IPS-20b (cell line): ENCODE data around the gene TFIP11.

Source experiments
- H3K27ac ChIP-seq: one replicate; pipeline ENCODE4 v1.5.1; 2013; ENCODE audit warnings: low read length
- H3K27me3 ChIP-seq: 2 replicates; pipeline ENCODE4 v1.6.1; 2013; ENCODE audit warnings: mild to moderate bottlenecking, low read length, inconsistent platforms; ENCODE audit not compliant: insufficient read depth
- H3K36me3 ChIP-seq: 2 replicates; pipeline ENCODE4 v1.6.1; 2013; ENCODE audit warnings: low read depth, mild to moderate bottlenecking, inconsistent platforms, low read length, moderate library complexity; ENCODE audit not compliant: insufficient read depth
- H3K4me1 ChIP-seq: 2 replicates; pipeline ENCODE4 v1.6.1; 2013; ENCODE audit warnings: mild to moderate bottlenecking, control low read depth, inconsistent platforms, low read length, moderate library complexity; ENCODE audit not compliant: insufficient read depth
- H3K4me3 ChIP-seq: 2 replicates; pipeline ENCODE4 v1.5.1; 2013; ENCODE audit warnings: mild to moderate bottlenecking, low read length, inconsistent platforms
- H3K9ac ChIP-seq: 2 replicates; pipeline ENCODE4 v1.6.1; 2013; ENCODE audit warnings: low read depth, mild to moderate bottlenecking, inconsistent platforms, low read length, moderate library complexity
- H3K9me3 ChIP-seq: 2 replicates; pipeline ENCODE4 v1.6.1; 2013; ENCODE audit warnings: mild to moderate bottlenecking, low read depth, low read length, inconsistent platforms; ENCODE audit not compliant: insufficient read depth

The TFIP11 gene

DNA sequence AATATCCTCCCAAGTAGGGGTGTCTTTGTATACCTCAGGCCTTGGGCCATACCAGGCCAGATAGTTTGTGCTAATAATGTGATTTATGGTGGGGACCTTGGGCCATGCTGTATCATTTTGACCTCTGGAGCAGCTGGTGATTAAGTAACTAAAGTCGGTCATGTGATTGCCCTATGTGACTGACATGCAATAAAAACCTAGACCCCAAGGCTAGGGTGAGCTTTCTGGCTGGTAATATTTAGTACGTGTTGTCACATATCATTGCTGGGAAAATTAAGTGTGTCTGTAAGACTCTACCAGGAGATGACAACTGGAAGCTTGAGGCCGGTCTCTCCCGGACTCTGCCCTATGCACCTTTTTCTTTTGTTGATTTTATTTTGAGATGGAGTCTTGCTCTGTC lies 12.6 kb upstream of the TFIP11 start:
- Histone ChIP-seq H3K27me3 (no peaks in the 10 kb centered on the region), H3K27ac (no peak overlapping the region), H3K9me3 (no peaks in the 10 kb centered on the region), H3K36me3 (peaks cover 60% of the 10 kb centered on the region), H3K9ac (no peak overlapping the region), H3K4me1 (no peaks in the 10 kb centered on the region), H3K4me3 (no peak overlapping the region)

DNA sequence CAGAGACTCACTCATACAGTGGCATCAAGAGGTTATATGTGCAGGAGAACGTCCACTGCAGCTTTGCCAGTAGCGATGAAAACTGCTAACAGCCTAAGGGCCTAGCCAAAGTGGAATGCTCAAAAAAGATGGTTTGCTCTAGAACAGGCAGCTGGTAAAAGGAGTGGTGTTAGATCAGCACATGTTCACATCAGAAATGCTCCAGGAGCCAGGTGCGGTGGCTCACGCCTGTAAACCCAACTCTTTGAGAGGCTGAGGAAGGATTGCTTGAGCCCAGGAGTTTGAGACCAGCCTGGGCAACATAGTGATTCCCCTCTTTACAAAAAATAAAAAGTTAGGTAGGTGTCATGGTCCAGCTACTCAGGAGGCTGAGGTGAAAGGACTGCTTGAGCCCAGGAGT lies 10.3 kb upstream of the TFIP11 start:
- Histone ChIP-seq H3K9me3 (no peaks in the 10 kb centered on the region), H3K4me3 (no peak overlapping the region), H3K27ac (no peak overlapping the region), H3K27me3 (no peaks in the 10 kb centered on the region), H3K9ac (no peak overlapping the region), H3K4me1 (no peaks in the 10 kb centered on the region), H3K36me3 (peaks cover 39% of the 10 kb centered on the region)

- no peaks in the 10 kb centered on the region for H3K9me3 ChIP-seq
- no peak overlapping the region for H3K4me3 ChIP-seq
- no peak overlapping the region for H3K27ac ChIP-seq
- no peak overlapping the region for H3K9ac ChIP-seq
- H3K27me3 ChIP-seq = no peaks in the 10 kb centered on the region
- H3K36me3 ChIP-seq = peaks cover 33% of the 10 kb centered on the region
- H3K4me1 ChIP-seq = no peaks in the 10 kb centered on the region
These were observed 9.7 kb upstream of the TFIP11 start for GRCh38 chr22:26522012-26522411.

DNA sequence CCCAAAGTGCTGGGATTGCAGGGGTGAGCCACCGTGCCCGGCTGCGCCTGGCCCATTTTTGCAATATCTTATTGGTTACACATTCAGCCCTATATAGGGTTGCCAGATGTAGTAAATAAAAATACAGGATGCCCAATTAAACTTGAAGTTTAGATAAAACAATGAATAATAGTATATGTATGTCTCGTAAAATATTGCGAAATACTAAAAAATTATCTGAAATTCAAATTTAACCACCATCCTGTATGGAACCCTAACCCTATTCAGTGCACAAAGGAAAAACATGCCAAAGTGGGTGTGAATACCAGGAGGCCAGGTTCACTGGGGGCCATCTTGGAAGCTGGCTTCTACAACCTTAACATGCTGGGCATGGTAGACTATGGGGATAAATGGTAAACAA lies 5.2 kb upstream of the TFIP11 start:
- Histone ChIP-seq H3K36me3 (no peaks in the 10 kb centered on the region), H3K9me3 (no peaks in the 10 kb centered on the region), H3K4me1 (peaks cover 6% of the 10 kb centered on the region; the same call in 1 of the 2 replicates), H3K4me3 (no peak overlapping the region), H3K27ac (no peak overlapping the region), H3K27me3 (no peaks in the 10 kb centered on the region), H3K9ac (no peak overlapping the region)

- Histone ChIP-seq H3K4me1 (peaks cover 7% of the 10 kb centered on the region), H3K9me3 (no peaks in the 10 kb centered on the region), H3K27me3 (no peaks in the 10 kb centered on the region), H3K4me3 (no peak overlapping the region), H3K36me3 (no peaks in the 10 kb centered on the region), H3K27ac (no peak overlapping the region), H3K9ac (no peak overlapping the region)
These were observed 4.2 kb upstream of the TFIP11 start for GRCh38 chr22:26516503-26516902.

GRCh38 chr22:26515931-26516330 lies 3.7 kb upstream of the TFIP11 start:
- Histone ChIP-seq H3K9me3 (no peaks in the 10 kb centered on the region), H3K27ac (no peak overlapping the region), H3K36me3 (no peaks in the 10 kb centered on the region), H3K9ac (no peak overlapping the region), H3K4me3 (no peak overlapping the region), H3K4me1 (peaks cover 11% of the 10 kb centered on the region), H3K27me3 (no peaks in the 10 kb centered on the region)

DNA sequence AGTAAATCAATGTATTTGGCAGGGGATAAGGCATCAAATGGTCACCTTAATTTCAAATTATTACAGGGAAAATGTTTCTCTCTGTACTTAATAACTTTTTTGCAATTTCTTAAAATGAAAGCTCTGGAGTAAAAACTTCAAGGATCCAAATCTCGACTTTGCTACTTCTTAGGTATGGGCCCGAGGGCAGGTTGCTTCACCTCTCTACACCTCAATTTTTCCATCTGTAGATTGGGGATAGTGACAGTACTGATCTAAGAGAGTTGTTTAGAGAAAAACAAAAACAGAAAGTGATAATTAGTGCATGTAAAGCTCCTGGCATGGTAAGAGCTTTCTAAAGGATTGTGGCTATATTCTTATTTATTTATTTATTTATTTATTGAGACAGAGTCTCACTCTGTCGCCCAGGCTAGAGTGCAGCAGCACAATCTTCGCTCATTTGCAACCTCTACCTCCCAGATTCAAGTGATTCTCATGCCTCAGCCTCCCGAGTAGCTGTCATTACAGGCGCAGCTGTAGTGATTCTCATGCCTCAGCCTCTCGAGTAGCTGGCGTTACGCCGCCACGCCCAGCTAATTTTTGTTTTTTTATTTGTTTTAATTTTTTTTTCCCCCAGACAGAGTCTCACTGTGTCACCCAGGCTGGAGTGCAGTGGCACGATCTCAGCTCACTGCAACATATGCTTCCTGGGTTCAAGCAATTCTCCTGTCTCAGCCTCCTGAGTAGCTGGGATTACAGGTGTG lies 2.3 kb upstream of the TFIP11 start:
- H3K27ac ChIP-seq = no peak overlapping the region
- no peak overlapping the region for H3K4me3 ChIP-seq
- peaks cover 11% of the 10 kb centered on the region for H3K36me3 ChIP-seq
- no peaks in the 10 kb centered on the region for H3K27me3 ChIP-seq
- no peak overlapping the region for H3K9ac ChIP-seq
- peaks cover 11% of the 10 kb centered on the region for H3K4me1 ChIP-seq
- H3K9me3 ChIP-seq = no peaks in the 10 kb centered on the region

DNA sequence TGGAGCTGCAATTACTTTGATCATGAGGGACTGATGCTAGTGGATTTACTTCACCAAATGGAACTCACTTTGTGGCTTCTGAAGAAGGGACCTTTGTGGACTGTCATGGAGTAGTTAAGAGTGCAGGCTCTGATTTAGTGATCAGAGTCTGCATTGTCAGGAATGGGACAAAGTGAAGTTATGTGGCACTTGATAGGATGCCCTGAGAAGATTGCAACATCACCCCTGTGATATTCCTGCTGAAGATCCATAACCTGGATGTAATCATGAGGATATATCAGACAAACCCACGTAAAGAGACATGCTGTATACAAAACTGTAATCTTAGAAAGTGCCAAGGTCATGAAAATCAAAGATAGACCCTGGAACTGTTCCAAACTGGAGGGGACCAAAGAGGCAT lies 1.6 kb upstream of the TFIP11 start:
- no peaks in the 10 kb centered on the region for H3K27me3 ChIP-seq
- peak overlapping the region; percentile 97; the same call in 1 of the 2 replicates for H3K9ac ChIP-seq
- H3K4me1 ChIP-seq = peaks cover 11% of the 10 kb centered on the region
- H3K36me3 ChIP-seq = peaks cover 19% of the 10 kb centered on the region
- no peak overlapping the region for H3K27ac ChIP-seq
- no peaks in the 10 kb centered on the region for H3K9me3 ChIP-seq
- peak overlapping the region; percentile 98; the same call in 1 of the 2 replicates for H3K4me3 ChIP-seq

DNA sequence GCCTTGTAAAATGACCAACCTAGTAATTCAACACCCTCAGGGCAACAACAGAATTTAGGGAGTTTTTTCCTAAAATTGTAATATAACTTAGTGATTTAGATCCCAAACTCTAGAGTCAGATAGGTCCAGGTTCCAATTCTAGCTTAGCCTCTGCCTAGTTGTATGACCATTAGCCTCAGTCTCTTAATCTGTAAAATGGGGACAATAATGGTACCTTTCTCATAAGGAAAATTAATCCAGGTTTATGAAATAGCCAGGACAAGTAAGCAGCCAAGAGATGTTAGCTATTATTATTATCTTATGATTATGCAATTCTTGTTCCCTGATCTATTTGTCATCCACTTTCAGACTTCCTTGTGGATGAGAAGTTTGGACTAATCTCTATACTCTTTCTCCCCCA lies 4.1 kb downstream of the TFIP11 start:
- Histone ChIP-seq H3K9me3 (no peaks in the 10 kb centered on the region), H3K27ac (no peak overlapping the region), H3K9ac (no peak overlapping the region), H3K27me3 (no peaks in the 10 kb centered on the region), H3K4me3 (no peak overlapping the region), H3K4me1 (peaks cover 11% of the 10 kb centered on the region), H3K36me3 (peaks cover 75% of the 10 kb centered on the region)

GRCh38 chr22:26503758-26504157 lies 8.5 kb downstream of the TFIP11 start:
- Histone ChIP-seq H3K4me3 (no peak overlapping the region), H3K9me3 (no peaks in the 10 kb centered on the region), H3K27ac (no peak overlapping the region), H3K27me3 (no peaks in the 10 kb centered on the region), H3K36me3 (peaks cover 95% of the 10 kb centered on the region), H3K4me1 (peaks cover 3% of the 10 kb centered on the region; the same call in 1 of the 2 replicates), H3K9ac (no peak overlapping the region; the same call in 1 of the 2 replicates)

DNA sequence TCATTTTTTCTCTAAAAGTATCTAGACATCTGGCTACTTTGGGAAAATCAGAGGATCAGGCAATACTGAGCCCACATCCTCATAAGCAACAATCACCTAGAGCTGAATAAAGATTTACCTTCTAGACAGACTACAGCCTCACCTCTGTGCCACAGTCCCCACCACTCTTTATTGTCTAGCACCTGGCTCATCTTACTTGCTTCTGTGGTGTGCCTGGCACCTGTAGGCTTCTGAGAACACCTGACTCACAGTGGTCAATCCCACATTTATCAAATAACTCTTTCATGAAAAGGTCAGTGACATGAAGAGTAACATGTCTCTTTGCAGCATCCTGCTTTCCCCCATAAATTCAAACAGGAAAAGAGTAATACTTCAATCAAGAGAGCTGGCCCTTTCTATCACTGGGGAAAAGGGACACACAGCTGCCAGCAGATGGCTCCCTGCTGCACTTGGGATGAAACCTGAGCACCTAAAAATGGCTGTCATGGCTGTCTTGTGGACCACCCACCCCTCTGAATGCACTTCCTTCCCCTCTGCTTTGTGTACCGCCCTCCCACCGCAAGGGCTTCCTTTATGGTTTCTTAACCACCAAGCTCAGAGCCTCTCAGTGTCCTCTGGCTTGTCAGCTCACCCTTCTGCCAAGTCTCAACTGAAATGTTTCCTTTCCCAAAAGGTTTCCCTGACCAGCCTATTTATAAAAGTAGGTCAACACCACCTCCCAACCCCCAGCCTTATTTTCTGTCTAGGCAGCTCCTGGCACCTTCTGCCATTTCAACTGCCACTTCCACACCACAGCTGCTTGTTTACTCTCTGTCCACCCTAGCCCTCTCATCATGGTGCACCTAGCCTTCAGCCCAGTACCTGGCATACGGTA lies 9.3 kb downstream of the TFIP11 start:
- Histone ChIP-seq H3K4me3 (no peak overlapping the region), H3K4me1 (peaks cover 3% of the 10 kb centered on the region; the same call in 1 of the 2 replicates), H3K36me3 (peaks cover 95% of the 10 kb centered on the region), H3K9ac (peak overlapping the region; percentile 19; the same call in 1 of the 2 replicates), H3K27me3 (no peaks in the 10 kb centered on the region), H3K9me3 (no peaks in the 10 kb centered on the region), H3K27ac (no peak overlapping the region)

GRCh38 chr22:26501996-26502395 lies 10.3 kb downstream of the TFIP11 start:
- Histone ChIP-seq H3K9ac (no peak overlapping the region), H3K4me1 (peaks cover 3% of the 10 kb centered on the region; the same call in 1 of the 2 replicates), H3K36me3 (peaks cover 92% of the 10 kb centered on the region), H3K27me3 (no peaks in the 10 kb centered on the region), H3K27ac (no peak overlapping the region), H3K4me3 (no peak overlapping the region), H3K9me3 (no peaks in the 10 kb centered on the region)
